GM18502 (cell line): ENCODE measurements around the gene EPS8L1.
A peak's percentile ranks its signal among the peaks of the same experiment; 100 is the strongest.

ENCODE experiments used
- ATAC-seq: cut with Tn5 transposase; IDR thresholded peaks from one replicate; pipeline ENCODE4 v1.9.1; 2021; ENCODE audit warnings: mild to moderate bottlenecking; ENCODE audit not compliant: unreplicated experiment, poor library complexity

The EPS8L1 gene

GRCh38 chr19:55112777-55113569, 37.3 kb downstream of the EPS8L1 start:
- no peak for ATAC-seq

DNA sequence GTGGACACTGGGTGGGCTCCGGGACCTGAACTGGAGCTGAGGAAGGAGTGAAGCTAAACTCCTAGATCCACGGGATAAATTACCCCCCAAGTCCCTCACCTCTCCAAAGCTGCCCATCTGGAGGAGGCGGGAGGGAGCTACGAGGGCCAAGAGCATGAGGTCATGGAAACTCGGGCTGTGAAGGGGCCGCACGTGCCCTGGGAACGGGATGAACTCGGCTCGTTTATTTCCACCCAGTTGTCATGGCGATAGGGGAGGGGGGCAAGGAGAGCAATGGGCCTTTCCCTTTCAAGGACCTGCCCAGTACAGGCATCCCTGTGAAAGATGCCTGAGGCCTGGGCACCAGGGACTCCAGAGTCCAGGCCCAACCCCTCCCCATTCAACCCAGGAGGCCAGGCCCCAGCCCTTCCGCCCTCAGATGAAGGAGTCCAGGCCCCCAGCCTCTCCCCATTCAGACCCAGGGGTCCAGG, 37.9 kb downstream of the EPS8L1 start:
- ATAC-seq, result no peak

- ATAC-seq, result no peak
Measured at GRCh38 chr19:55114566-55115145, 39.0 kb downstream of the EPS8L1 start.

- ATAC-seq, result no peak
Measured at GRCh38 chr19:55115446-55116065, 39.9 kb downstream of the EPS8L1 start.

- ATAC-seq, result no peak
Measured at GRCh38 chr19:55116232-55116858, 40.7 kb downstream of the EPS8L1 start.

DNA sequence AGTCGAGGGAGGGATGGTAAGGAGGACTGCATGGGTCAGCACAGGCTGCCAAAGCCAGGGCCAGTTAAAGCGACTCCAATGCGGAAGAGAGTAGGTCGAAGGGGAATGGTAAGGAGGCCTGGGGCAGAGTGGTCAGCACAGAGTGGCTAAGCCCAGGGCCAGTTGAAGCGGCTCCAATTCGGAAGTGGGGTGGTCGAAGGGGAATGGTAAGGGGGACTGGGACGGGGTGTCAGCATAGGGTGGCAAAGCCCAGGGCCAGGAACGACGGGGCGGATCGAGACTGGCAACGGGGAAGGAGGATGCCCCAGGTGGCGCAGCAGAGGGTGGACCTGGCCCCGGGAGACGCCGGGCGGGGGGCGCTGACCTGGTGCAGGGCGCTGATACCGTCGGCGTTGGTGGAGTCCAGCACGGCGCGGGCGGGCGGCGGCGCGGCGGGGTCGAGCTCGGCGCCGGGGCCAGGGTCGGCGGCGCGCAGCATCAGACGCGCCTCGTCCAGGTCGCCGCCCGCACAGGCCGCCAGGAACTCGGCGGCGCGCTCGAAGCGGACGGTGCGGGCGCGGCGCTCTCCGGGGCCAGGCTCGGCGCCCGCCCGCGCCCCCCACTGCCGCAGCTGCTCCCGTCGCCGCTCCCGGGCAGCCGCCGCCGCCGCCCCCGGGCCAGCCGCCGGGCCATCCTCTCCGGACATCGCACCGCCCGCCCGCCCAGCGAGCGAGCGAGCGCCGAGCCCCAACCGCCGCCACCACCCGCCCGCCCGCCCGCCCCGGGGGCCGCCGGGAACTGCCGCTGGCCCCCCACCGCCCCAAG, 41.4 kb downstream of the EPS8L1 start, which contains the start of gene PPP1R12C:
PPP1R12C (minus strand) TSS at position 779 of the 804 bp plus-strand sequence; CDS start at position 685, 94 bp downstream.
- ATAC-seq, result peak; percentile 7

- peak; percentile 79 for ATAC-seq
Measured at GRCh38 chr19:55117663-55118391, 42.2 kb downstream of the EPS8L1 start.

DNA sequence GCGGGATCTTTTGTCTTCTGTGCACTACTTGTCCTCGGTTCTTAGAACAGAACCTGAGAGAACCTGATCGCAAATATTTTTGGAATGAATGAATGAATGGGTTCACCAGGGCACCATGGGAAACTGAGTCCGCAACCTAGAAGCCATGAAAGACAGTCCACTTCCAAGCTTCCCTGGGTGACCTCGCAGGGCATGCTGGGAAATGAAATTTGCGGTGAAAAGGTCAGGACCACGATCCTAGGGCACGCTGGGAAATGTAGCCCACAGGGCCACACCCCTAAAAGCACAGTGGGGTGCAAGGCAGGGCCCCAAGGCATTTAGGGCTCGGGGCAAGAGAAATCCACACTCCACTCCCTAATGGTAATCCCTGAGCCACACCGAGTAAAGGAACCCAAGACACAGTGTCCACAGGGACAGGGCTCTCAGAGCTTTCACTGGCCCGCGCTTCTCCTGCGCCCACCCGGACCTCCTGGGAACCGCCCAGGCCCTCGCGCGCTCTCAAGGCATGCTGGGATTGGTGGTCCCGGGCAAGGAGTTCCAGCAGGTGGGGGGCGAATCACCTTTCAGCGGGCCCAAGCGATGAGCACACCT, 42.8 kb downstream of the EPS8L1 start:
- no peak for ATAC-seq

GRCh38 chr19:55119053-55119452, 43.4 kb downstream of the EPS8L1 start:
- no peak for ATAC-seq

- no peak for ATAC-seq
Measured at GRCh38 chr19:55131421-55131820, 55.8 kb downstream of the EPS8L1 start.

DNA sequence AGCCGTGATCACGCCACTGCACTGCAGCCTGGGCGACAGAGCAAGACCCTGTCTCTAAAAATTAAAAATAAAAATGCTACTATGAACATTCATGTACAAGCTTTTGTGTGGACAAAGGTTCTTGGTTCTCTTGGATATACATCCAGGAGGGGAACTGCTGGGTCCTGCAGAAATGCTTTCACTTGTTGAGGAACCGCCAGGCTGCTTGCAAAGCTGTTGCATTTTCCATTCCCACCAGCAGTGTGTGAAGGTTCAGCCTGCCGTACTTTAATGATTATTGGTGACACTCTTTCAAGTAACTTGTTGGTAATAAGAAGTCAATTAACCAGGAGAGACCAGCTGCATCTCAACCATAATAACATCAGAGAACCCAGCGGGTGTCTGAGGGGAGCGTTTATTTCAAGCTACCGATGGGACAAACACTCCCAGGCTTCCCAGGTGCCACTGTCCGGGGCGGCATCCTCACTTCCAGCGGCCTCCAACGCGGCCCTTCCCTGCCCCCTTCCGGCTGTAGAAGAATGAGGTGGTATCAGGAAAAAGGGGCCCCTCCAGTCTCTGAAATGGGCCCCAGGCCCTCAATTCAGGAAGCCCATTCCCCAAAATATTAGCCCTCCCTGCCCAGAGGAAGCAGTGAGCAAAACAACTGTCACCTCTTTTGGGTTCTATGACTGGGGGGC, 56.9 kb downstream of the EPS8L1 start:
- ATAC-seq, result no peak

GRCh38 chr19:55133639-55134444, 58.2 kb downstream of the EPS8L1 start:
- no peak for ATAC-seq

- no peak for ATAC-seq
Measured at GRCh38 chr19:55134736-55135135, 59.1 kb downstream of the EPS8L1 start.

GRCh38 chr19:55136399-55137102, 60.9 kb downstream of the EPS8L1 start:
- no peak for ATAC-seq
